Ovary (tissue), 9 donors: ENCODE measurements around the gene GJB3. TPM values are rescaled to one million over a fixed set of nuclear protein-coding genes. Genes with fewer than 3 reads are reported as not detected.
"Not testable (repeated sequence)": the region's sequence is repeated elsewhere in the genome, so short reads cannot be mapped to it uniquely, and the experiment has no call there.

Experiments used
- DNase-seq, 5 donors: peaks; one replicate each; pipeline ENCODE4 v3.0.0-alpha.2; 2019 to 2020
- H3K27ac ChIP-seq, 2 donors: fragments of 200-600 bp; one replicate each; pipeline versions ENCODE4 v1.5.1 to v1.8.0; 2019 to 2022
- H3K27me3 ChIP-seq: fragments of 200-600 bp; one replicate; pipeline ENCODE4 v1.8.0; 2022
- H3K36me3 ChIP-seq: fragments of 200-600 bp; sonication (generic); one replicate; pipeline ENCODE4 v1.5.1; 2019
- H3K4me1 ChIP-seq: one replicate; pipeline ENCODE4 v1.8.1; 2013; ENCODE audit warnings: mild to moderate bottlenecking, moderate library complexity; ENCODE audit not compliant: insufficient read depth
- H3K4me3 ChIP-seq: fragments of 200-600 bp; sonication (generic); one replicate; pipeline ENCODE4 v1.5.1; 2017
- H3K9me3 ChIP-seq, 2 donors: fragments of 200-600 bp in 1 of 2; sonication (generic) in 1 of 2; one replicate each; pipeline versions ENCODE4 v1.5.1 to v1.8.1; 2013 to 2019; ENCODE audit warnings: mild to moderate bottlenecking in 1 of 2, moderate library complexity in 1 of 2
- CTCF ChIP-seq, 3 donors: fragments of 450-650 bp in 2 of 3; fragments of 200-600 bp in 1 of 3; IDR thresholded peaks; one replicate each; pipeline versions ENCODE4 v1.5.1 to v1.8.0; 2016 to 2022; ENCODE audit warnings: antibody characterized with exemption in 3 of 3, mild to moderate bottlenecking in 1 of 3
- EP300 ChIP-seq: sonication (generic); formaldehyde crosslinking; IDR thresholded peaks from one replicate; pipeline ENCODE4 v1.6.1; 2017; ENCODE audit warnings: antibody characterized with exemption
- POLR2A ChIP-seq: fragments of 450-650 bp; IDR thresholded peaks from one replicate; pipeline ENCODE4 v1.6.1; 2017; ENCODE audit warnings: antibody characterized with exemption, mild to moderate bottlenecking, moderate library complexity
- WGBS, 3 donors: extraction: QIAGEN DNeasy Blood & Tissue Kit in 1 of 3; methylation state at CpG; one replicate each; pipeline versions ENCODE4 v1.1.5 to v1.1.7; 2013 to 2017; 5-methylcytosine and 5-hydroxymethylcytosine counted together
- intact Hi-C, 4 donors: fragments of 100-400 bp; cut with DNase I; formaldehyde crosslinking; loops; one replicate each; pipeline versions ENCODE4 v1.11.0 to v1.15.1; 2022 to 2023
- polyA plus RNA-seq, 2 donors: library from polyadenylated mRNA; stranded (reverse); fragments of 200-250 nt in 1 of 2; fragments of 350-450 nt in 1 of 2; fragmentation: Illumina TruSeq in 1 of 2; extraction: RNeasy Lipid Tissue Mini Kit (QIAGEN cat#74804) in 1 of 2; gene quantifications; one replicate each; pipeline ENCODE4 v1.2.3, GENCODE V29; 2013 to 2014
- total RNA-seq, 7 donors: library from RNA; depleted of rRNA in 2 of 7; stranded (reverse); fragments of >200 nt in 2 of 7; fragmentation: NEBNext Ultra II Directional in 3 of 7; extraction: Animal tissue kit (Norgen Biotek cat#: 25700) in 3 of 7; gene quantifications; one replicate each; pipeline versions ENCODE4 v1.1.0 to v1.2.4, GENCODE V29; 2016 to 2023
- donor health status: DM: no; HTN: no; CAD: no; lungs with moderate emphysema.
- donor health status: DM: no; HTN: no; CAD: no.
- donor health status: Bipolar disorder and iron deficiency.
- donor health status: DM: yes; HTN: yes; CAD: no.
- donor health status: DM: no; HTN: no; CAD: no.
- donor health status: DM: yes; HTN: yes; CAD: no.

GJB3 gene
- total and polyA plus RNA-seq, 9 donors = 0.23 to 1.7 (median 0.32) TPM; not detected in 5

GRCh38 chr1:34816332-34816731 is 35.3 kb downstream of the GJB3 start:
- Histone ChIP-seq H3K27me3 (no peaks in the 10 kb centered on the region), H3K27ac (no peak overlapping the region), H3K36me3 (no peaks in the 10 kb centered on the region), H3K4me3 (no peak overlapping the region), H3K4me1 (no peaks in the 10 kb centered on the region), H3K9me3 (no peaks in the 10 kb centered on the region)
- intact Hi-C loops = no loop called here
- TF ChIP-seq POLR2A = no peak
- no peak for DNase-seq

DNA sequence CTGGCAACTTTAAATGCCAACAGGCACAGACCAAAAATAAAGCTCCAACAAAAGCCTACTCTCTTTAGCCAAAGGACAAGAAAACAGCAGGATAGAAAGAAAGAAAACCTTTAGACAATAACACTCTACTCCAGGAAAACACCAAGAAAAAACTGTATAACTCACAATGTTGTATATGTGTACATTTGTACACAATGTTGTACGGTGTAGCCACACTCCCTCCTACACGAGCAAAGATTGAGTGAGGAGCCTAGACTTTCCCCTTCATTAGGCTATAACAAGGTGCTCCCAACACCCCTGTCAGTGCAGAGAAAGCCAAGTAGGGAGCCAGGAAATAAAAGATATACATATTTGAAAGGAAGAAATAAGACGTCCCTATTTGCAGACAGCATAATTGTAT is 35.8 kb downstream of the GJB3 start:
- TF ChIP-seq EP300 (no peak), POLR2A (no peak), CTCF (IDR thresholded peaks at IDR 0.05) (no peak)
- Histone ChIP-seq H3K36me3 (no peaks in the 10 kb centered on the region), H3K9me3 (no peaks in the 10 kb centered on the region), H3K4me1 (no peaks in the 10 kb centered on the region), H3K27me3 (no peaks in the 10 kb centered on the region), H3K27ac (no peak overlapping the region), H3K4me3 (no peak overlapping the region)
- no peak for DNase-seq
- WGBS, 3 donors = 67 to 74% (median 69%) methylated on average over 3 of the region's 3 CpGs
- intact Hi-C loops = no loop called here

DNA sequence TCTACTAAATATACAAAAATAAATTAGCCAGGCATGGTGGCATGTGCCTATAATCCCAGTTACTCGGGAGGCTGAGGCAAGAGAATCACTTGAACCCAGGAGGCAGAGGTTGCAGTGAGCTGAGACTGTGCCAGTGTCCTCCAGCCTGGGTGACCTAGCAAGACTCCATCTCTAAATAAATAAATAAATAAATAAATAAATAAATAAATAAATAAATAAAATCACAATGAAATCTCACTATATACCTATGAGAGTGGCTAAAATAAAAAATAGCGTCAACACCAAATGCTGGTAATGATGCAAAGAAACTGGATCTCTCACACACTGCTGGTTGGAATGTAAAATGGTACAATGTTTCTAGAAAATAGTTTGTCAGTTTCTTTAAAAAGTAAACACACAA is 37.8 kb downstream of the GJB3 start:
- intact Hi-C loops, H3K36me3 ChIP-seq, H3K4me1 ChIP-seq, H3K27me3 ChIP-seq, H3K27ac ChIP-seq, H3K4me3 ChIP-seq, DNase-seq, H3K9me3 ChIP-seq: not testable (repeated sequence)
- 92 to 99% (median 97%) methylated on average over 2 of the region's 2 CpGs for WGBS, 3 donors

DNA sequence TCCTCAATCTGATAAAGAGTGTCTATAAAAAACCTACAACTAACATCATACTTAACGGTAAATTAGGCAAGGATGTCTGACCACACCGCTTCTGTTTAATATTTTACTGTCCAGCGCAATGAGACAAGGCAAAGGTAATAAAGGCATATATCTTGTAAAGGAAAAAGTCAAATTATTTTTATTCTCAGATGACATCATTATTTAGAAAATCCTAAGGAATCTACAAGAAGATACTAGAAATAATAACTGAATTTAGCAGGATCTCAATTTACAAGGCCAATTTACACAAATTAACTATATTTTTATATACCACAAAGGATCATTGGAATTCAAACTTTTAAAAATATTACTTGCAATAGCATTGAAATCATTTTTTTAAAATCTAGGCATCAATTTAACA is 41.2 kb downstream of the GJB3 start:
- no peak overlapping the region for H3K27ac ChIP-seq
- no peak for TF ChIP-seq POLR2A
- no peak for TF ChIP-seq EP300
- no peak for TF ChIP-seq CTCF (IDR thresholded peaks at IDR 0.05)
- no peak for DNase-seq
- H3K27me3 ChIP-seq = no peaks in the 10 kb centered on the region
- WGBS, 3 donors = 87 to 93% (median 92%) methylated on average over 3 of the region's 3 CpGs
- intact Hi-C loops = no loop called here
- H3K4me1 ChIP-seq = peaks cover 7% of the 10 kb centered on the region
- H3K36me3 ChIP-seq = no peaks in the 10 kb centered on the region
- H3K4me3 ChIP-seq = no peak overlapping the region
- no peaks in the 10 kb centered on the region for H3K9me3 ChIP-seq

GRCh38 chr1:34824817-34825454 is 43.9 kb downstream of the GJB3 start:
- 84 to 92% (median 87%) methylated on average over 3 of the region's 3 CpGs for WGBS, 3 donors
- no peak for DNase-seq

More at GRCh38 chr1:34824817-34825454, 43.9 kb downstream of the GJB3 start:
- intact Hi-C loops = loop anchor here in 1 of 4 donors (5.0 kb wide), 1 partner anchor 1413 kb away; no protein-coding TSS in a partner anchor
- TF ChIP-seq POLR2A (no peak), EP300 (no peak), CTCF (IDR thresholded peaks at IDR 0.05) (no peak)
- H3K4me3 ChIP-seq = no peak overlapping the region
- no peak overlapping the region for H3K27ac ChIP-seq
- no peaks in the 10 kb centered on the region for H3K36me3 ChIP-seq
- H3K9me3 ChIP-seq = no peaks in the 10 kb centered on the region
- H3K27me3 ChIP-seq = no peaks in the 10 kb centered on the region
- H3K4me1 ChIP-seq = peaks cover 7% of the 10 kb centered on the region
